HL-60 (cell line): Measurements from ENCODE around the gene ATXN7.

Experiments used
- DNase-seq, 2 experiments: peaks; one replicate each; pipeline ENCODE4 v3.0.0-alpha.2; 2010 to 2020; ENCODE audit warnings: low read depth in 1 of 2, low spot score in 1 of 2
- H3K27ac ChIP-seq: fragments of 250-450 bp; sonication (Bioruptor Pico); replicated peaks from 2 replicates; pipeline ENCODE4 v1.5.1; 2020; ENCODE audit warnings: mild to moderate bottlenecking, moderate library complexity
- H3K27me3 ChIP-seq: fragments of 250-450 bp; sonication (Bioruptor Pico); 2 replicates; pipeline ENCODE4 v1.5.1; 2021; ENCODE audit warnings: mild to moderate bottlenecking, moderate library complexity; ENCODE audit not compliant: insufficient read depth, poor library complexity, severe bottlenecking
- H3K4me3 ChIP-seq: replicated peaks from 2 replicates; pipeline ENCODE4 v1.5.1; 2011; ENCODE audit warnings: mild to moderate bottlenecking, control low read depth, low read length; ENCODE audit not compliant: insufficient read depth
- CTCF ChIP-seq: IDR thresholded peaks from one replicate; pipeline ENCODE4 v1.5.1; 2011; ENCODE audit warnings: low read length, control low read depth, inconsistent platforms; ENCODE audit not compliant: insufficient read depth
- GABPA ChIP-seq: IDR thresholded peaks from 2 replicates; pipeline ENCODE4 v1.6.1; 2012; ENCODE audit warnings: low read depth
- POLR2AphosphoS5 ChIP-seq: IDR thresholded peaks from 2 replicates; pipeline ENCODE4 v1.6.1; 2012; ENCODE audit warnings: low read depth
- REST ChIP-seq: IDR thresholded peaks from 2 replicates; pipeline ENCODE4 v1.6.1; 2012; ENCODE audit warnings: low read depth; ENCODE audit not compliant: insufficient replicate concordance
- SPI1 ChIP-seq: IDR thresholded peaks from 2 replicates; pipeline ENCODE4 v1.6.1; 2012; ENCODE audit warnings: low read depth, mild to moderate bottlenecking, borderline replicate concordance

The ATXN7 gene

GRCh38 chr3:63959146-63959545 is 95.5 kb downstream of the ATXN7 start:
- no peak overlapping the region for H3K4me3 ChIP-seq
- no peak overlapping the region for H3K27ac ChIP-seq
- no peak for TF ChIP-seq REST
- TF ChIP-seq GABPA: no peak
- no peak for TF ChIP-seq CTCF
- TF ChIP-seq SPI1: no peak
- TF ChIP-seq POLR2AphosphoS5: no peak
- H3K27me3 ChIP-seq: no peaks in the 10 kb centered on the region
- DNase-seq: no peak

- H3K27me3 ChIP-seq: no peaks in the 10 kb centered on the region
- TF ChIP-seq SPI1 (peak; percentile 49; the same call in 1 of the 2 replicates), GABPA (no peak)
- no peak overlapping the region for H3K4me3 ChIP-seq
- DNase-seq: peak in 1 of 2 experiments; percentile 63
- peak overlapping the region; percentile 39 for H3K27ac ChIP-seq
Measured at GRCh38 chr3:63960048-63960711, 96.5 kb downstream of the ATXN7 start.

- peak; percentile 23 to 41 for DNase-seq
- Histone ChIP-seq H3K4me3 (no peak overlapping the region), H3K27ac (no peak overlapping the region), H3K27me3 (no peaks in the 10 kb centered on the region)
- no peak for TF ChIP-seq REST
- TF ChIP-seq POLR2AphosphoS5: no peak
- peak; percentile 21 for TF ChIP-seq CTCF
- TF ChIP-seq SPI1: no peak
- no peak for TF ChIP-seq GABPA
Measured at GRCh38 chr3:63961891-63962290, 98.2 kb downstream of the ATXN7 start.

GRCh38 chr3:63963496-63963895 is 99.8 kb downstream of the ATXN7 start:
- no peak overlapping the region for H3K27ac ChIP-seq
- no peaks in the 10 kb centered on the region for H3K27me3 ChIP-seq
- H3K4me3 ChIP-seq: no peak overlapping the region
- TF ChIP-seq SPI1: no peak
- no peak for DNase-seq
